Body of pancreas (tissue), 4 donors: ENCODE measurements around the gene SLC4A4.

ENCODE experiments used
- CTCF ChIP-seq, 7 experiments: fragments of 450-650 bp in 4 of 7; fragments of 200-600 bp in 3 of 7; sonication (generic) in 3 of 7; IDR thresholded peaks; one replicate each; pipeline ENCODE4 v1.5.1; 2016 to 2019; ENCODE audit warnings: antibody characterized with exemption in 7 of 7
- POLR2A ChIP-seq, 3 donors: fragments of 450-650 bp; IDR thresholded peaks; one replicate each; pipeline ENCODE4 v1.6.1; 2016; ENCODE audit warnings: antibody characterized with exemption in 3 of 3, mild to moderate bottlenecking in 2 of 3

- TF ChIP-seq CTCF (IDR thresholded peaks at IDR 0.05) (no peak), POLR2A (IDR thresholded peaks at IDR 0.05) (no peak)
Measured at GRCh38 chr4:71599578-71599977, 260.8 kb downstream of the SLC4A4 start.
